Measurements from ENCODE around the gene CLPSL2.

DNA sequence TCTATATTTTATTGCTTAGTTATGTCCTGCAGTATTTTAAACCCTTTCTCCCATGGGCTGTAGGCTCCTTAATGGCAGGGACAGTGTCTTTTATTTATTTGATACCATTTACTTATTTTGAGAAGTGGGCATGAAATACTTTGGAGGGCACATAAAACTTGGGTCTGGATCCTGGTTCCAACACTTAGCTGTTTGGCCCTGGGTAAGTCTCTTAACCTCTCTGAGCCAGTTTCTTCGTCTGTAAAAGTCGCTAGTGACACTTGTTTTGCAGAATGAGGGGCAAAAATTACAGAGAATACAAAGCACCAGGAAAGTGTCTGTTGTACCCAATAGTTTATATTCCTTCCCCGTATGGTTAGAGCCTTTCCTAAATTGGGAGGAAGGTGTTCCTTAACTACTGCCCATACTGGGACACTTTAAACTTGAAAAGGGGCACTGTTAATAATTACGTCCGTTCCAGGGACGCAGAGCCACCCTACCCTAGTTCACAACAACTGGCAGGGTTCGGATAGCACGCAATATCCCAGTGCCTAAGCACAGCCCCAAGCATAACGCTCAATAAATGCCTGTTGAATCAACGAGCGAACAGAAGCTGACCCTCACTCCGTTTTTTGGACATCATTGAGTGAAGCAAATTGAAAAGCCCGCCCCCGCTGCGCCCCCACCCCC is 45.5 kb upstream of the CLPSL2 start:
- TF ChIP-seq TCF3 (IDR thresholded peaks at IDR 0.05; ENCODE audit: borderline replicate concordance, insufficient read depth, low read depth, low read length) (no peak), RELA (IDR thresholded peaks at IDR 0.05; ENCODE audit: borderline replicate concordance, partially characterized antibody) (no peak), GABPA (IDR thresholded peaks at IDR 0.05; ENCODE audit: low read depth) (no peak)
